Measurements from ENCODE around the gene TMEM175.

DNA sequence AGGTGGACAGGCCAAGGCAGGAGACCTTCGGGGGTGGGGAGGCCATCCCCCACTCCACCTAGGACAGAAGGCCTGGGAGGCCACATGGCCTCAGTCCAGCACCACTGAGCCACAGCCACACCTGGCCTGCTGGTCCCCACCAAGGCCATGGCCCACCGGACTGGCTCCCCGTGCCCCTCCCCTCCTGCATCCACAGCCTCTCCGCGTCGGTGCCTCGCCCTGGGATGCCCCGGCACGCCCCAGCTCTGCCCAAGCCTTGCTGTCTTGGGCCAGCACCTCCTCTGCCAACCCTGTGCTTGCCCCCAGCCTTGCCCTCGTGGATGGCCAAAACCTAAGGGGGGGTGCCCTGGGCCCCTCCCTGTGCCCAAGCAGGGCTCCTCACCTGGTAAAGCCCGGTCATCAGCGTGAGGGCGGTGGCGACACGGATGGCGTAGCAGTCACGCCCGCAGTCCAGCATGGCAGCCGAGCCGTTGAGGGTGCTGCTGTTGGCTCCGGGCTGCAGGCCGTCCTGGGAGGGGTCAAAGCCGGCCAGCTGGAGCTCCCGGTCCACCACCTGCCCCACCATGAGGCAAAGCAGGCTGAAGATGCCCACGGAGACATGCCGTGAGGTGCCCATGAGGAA lies 58.6 kb downstream of the TMEM175 start:
- TF ChIP-seq EZH2 (IDR thresholded peaks at IDR 0.05; ENCODE audit: low read length): no peak
- TF ChIP-seq CTCF (optimal IDR thresholded peaks at IDR 0.05 in 1 of 3, IDR thresholded peaks at IDR 0.05 in 1 of 3, conservative IDR thresholded peaks at IDR 0.05 in 1 of 3; ENCODE audit: extremely low read depth in 1 of 3, insufficient read depth in 2 of 3, low read length in 3 of 3): no peak
